GM21423 (cell line): Measurements from ENCODE around the gene ANKRD33.

Experiments used
- ATAC-seq: cut with Tn5 transposase; IDR thresholded peaks from one replicate; pipeline ENCODE4 v1.9.1; 2021; ENCODE audit warnings: mild to moderate bottlenecking, moderate library complexity; ENCODE audit not compliant: unreplicated experiment

Gene ANKRD33

GRCh38 chr12:51941011-51941581 lies 53.2 kb downstream of the ANKRD33 start:
- ATAC-seq = no peak
